NCI-H82 (cell line): ENCODE results near the gene POMP.

Experiments used
- DNase-seq: peaks from one replicate; lab custom pipeline; 2025; lab: John Stamatoyannopoulos, UW

The POMP gene

GRCh38 chr13:28658796-28659620, at the start of gene POMP:
Gene POMP (plus strand): TSS chr13:28659130. CDS start chr13:28659185, 55 bp downstream.
- peak; percentile 98 for DNase-seq

- no peak for DNase-seq
These were observed 49.5 kb upstream of the POMP start for GRCh38 chr13:28609381-28609780.

GRCh38 chr13:28609926-28610325, 49.0 kb upstream of the POMP start:
- no peak for DNase-seq

- DNase-seq, result no peak
These were observed 47.9 kb upstream of the POMP start for GRCh38 chr13:28610996-28611395.

GRCh38 chr13:28611654-28612131, 47.2 kb upstream of the POMP start:
- no peak for DNase-seq

GRCh38 chr13:28613562-28613961, 45.4 kb upstream of the POMP start:
- no peak for DNase-seq

- no peak for DNase-seq
These were observed 42.9 kb upstream of the POMP start for GRCh38 chr13:28615916-28616446.

GRCh38 chr13:28618230-28618994, 40.5 kb upstream of the POMP start:
- DNase-seq, result no peak

GRCh38 chr13:28620011-28620830, 38.7 kb upstream of the POMP start:
- no peak for DNase-seq

- DNase-seq, result no peak
These were observed 37.5 kb upstream of the POMP start for GRCh38 chr13:28621449-28621848.

- no peak for DNase-seq
These were observed 36.6 kb upstream of the POMP start for GRCh38 chr13:28622286-28622685.

- no peak for DNase-seq
These were observed 34.9 kb upstream of the POMP start for GRCh38 chr13:28623782-28624706.

- no peak for DNase-seq
These were observed 34.1 kb upstream of the POMP start for GRCh38 chr13:28624707-28625432.

- DNase-seq, result peak; percentile 67
These were observed 32.7 kb upstream of the POMP start for GRCh38 chr13:28626266-28626665.

- DNase-seq, result no peak
These were observed 30.7 kb upstream of the POMP start for GRCh38 chr13:28628241-28628640.

GRCh38 chr13:28630869-28631268, 28.1 kb upstream of the POMP start:
- no peak for DNase-seq

- no peak for DNase-seq
These were observed 27.1 kb upstream of the POMP start for GRCh38 chr13:28631801-28632200.

GRCh38 chr13:28636069-28636468, 22.9 kb upstream of the POMP start:
- no peak for DNase-seq

- DNase-seq, result peak; percentile 80
These were observed 22.1 kb upstream of the POMP start for GRCh38 chr13:28636677-28637317.
